ENCODE data around the gene SDHA.

DNA sequence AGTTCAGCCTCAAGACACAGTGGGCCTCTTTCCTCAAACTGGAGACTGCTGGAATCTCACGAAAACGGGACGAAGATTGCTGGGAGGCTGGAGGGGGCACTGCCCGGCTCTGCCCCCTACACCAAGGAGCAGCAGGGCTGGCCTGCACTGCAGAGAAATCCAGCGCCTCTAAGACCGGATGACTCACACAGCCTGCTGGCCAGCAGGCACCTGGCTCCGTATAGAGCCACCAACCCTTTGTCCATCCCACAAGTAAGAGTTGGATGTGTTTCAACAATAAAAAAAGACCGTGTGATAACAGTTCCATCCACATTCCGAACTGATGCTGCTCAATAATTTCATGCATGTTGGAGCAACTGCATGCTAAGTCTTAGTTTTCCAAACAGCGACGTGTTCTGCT is 11.7 kb upstream of the SDHA start:
- TF ChIP-seq CTCF (IDR thresholded peaks at IDR 0.05): no peak
- no peak for TF ChIP-seq MAX (IDR thresholded peaks at IDR 0.05)
- TF ChIP-seq FOSB (CRISPR knock-in tag; IDR thresholded peaks at IDR 0.05): no peak
